Lower leg skin (tissue), 3 donors: ENCODE measurements around the gene PACS1.

Experiments
- POLR2A ChIP-seq, 2 donors: fragments of 450-650 bp; IDR thresholded peaks; one replicate each; pipeline ENCODE4 v1.6.1; 2016 to 2017; ENCODE audit warnings: antibody characterized with exemption in 2 of 2, mild to moderate bottlenecking in 1 of 2, moderate library complexity in 1 of 2
- TF ChIP-seq, protein P1 (sequence below), 3 donors: fragments of 450-650 bp; IDR thresholded peaks; one replicate each; pipeline ENCODE4 v1.5.1; 2016; ENCODE audit warnings: antibody characterized with exemption in 3 of 3, mild to moderate bottlenecking in 3 of 3, moderate library complexity in 2 of 3

DNA sequence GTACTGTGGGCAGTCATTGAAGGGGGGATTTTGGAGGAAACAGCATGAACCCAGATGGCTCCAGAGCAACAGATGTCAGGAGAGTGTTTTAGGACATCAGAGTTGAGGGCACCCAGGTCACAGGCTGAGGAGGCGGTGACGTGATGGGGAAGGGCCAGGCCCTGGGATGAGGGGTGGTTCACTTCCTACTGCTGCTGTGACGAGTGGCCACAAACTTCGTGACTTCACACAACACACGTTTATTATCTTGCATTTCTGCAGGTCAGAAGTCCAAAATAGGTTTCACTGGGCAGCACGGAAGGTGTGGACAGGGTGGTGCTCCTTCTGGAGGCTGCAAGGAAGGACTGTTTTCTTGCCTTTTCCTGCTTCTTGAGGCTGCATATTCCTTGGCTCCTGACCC, 120.7 kb downstream of the PACS1 start:
- TF ChIP-seq, protein P1, sequence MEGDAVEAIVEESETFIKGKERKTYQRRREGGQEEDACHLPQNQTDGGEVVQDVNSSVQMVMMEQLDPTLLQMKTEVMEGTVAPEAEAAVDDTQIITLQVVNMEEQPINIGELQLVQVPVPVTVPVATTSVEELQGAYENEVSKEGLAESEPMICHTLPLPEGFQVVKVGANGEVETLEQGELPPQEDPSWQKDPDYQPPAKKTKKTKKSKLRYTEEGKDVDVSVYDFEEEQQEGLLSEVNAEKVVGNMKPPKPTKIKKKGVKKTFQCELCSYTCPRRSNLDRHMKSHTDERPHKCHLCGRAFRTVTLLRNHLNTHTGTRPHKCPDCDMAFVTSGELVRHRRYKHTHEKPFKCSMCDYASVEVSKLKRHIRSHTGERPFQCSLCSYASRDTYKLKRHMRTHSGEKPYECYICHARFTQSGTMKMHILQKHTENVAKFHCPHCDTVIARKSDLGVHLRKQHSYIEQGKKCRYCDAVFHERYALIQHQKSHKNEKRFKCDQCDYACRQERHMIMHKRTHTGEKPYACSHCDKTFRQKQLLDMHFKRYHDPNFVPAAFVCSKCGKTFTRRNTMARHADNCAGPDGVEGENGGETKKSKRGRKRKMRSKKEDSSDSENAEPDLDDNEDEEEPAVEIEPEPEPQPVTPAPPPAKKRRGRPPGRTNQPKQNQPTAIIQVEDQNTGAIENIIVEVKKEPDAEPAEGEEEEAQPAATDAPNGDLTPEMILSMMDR (IDR thresholded peaks at IDR 0.05), result no peak
- TF ChIP-seq POLR2A (IDR thresholded peaks at IDR 0.05), result no peak
